Vagina (tissue), 2 donors: ENCODE data around the gene PDCD1. TPM values are rescaled to one million over a fixed set of nuclear protein-coding genes. Genes with fewer than 3 reads are reported as not detected.

Source experiments
- DNase-seq, 2 donors: peaks; one replicate each; pipeline ENCODE4 v3.0.0-alpha.2; 2017; ENCODE audit errors: extremely low spot score in 2 of 2
- H3K27ac ChIP-seq: fragments of 200-600 bp; sonication (generic); one replicate; pipeline ENCODE4 v1.5.1; 2019
- H3K27me3 ChIP-seq: fragments of 200-600 bp; sonication (generic); one replicate; pipeline ENCODE4 v1.5.1; 2019
- H3K36me3 ChIP-seq, 2 donors: fragments of 200-600 bp; sonication (generic); one replicate each; pipeline ENCODE4 v1.5.1; 2017 to 2019
- H3K4me1 ChIP-seq: fragments of 200-600 bp; sonication (generic); one replicate; pipeline ENCODE4 v1.5.1; 2019
- H3K4me3 ChIP-seq, 2 donors: fragments of 200-600 bp; sonication (generic); 1 replicate in 1 of 2; 2 replicates in 1 of 2; pipeline ENCODE4 v1.5.1; 2016 to 2019
- H3K9me3 ChIP-seq: fragments of 200-600 bp; sonication (generic); one replicate; pipeline ENCODE4 v1.5.1; 2019
- POLR2A ChIP-seq, 2 donors: fragments of 450-650 bp; IDR thresholded peaks; one replicate each; pipeline ENCODE4 v1.6.1; 2017; ENCODE audit warnings: antibody characterized with exemption in 2 of 2, mild to moderate bottlenecking in 2 of 2, moderate library complexity in 2 of 2
- POLR2AphosphoS5 ChIP-seq, 2 donors: sonication (generic); formaldehyde crosslinking; IDR thresholded peaks; one replicate each; pipeline ENCODE4 v1.9.0; 2017; ENCODE audit warnings: antibody characterized with exemption in 2 of 2, mild to moderate bottlenecking in 2 of 2, low read depth in 1 of 2; ENCODE audit not compliant: insufficient read depth in 1 of 2
- intact Hi-C: fragments of 100-400 bp; cut with DNase I; formaldehyde crosslinking; loops from one replicate; pipeline ENCODE4 v1.15.1; 2023
- total RNA-seq: library from RNA; depleted of rRNA; stranded (reverse); fragments of >200 nt; gene quantifications from one replicate; pipeline ENCODE4 v1.2.3, GENCODE V29; 2016
- TF ChIP-seq, protein P1 (sequence below), 3 experiments: fragments of 450-650 bp in 2 of 3; fragments of 200-600 bp in 1 of 3; sonication (generic) in 1 of 3; IDR thresholded peaks; one replicate each; pipeline ENCODE4 v1.5.1; 2017 to 2019; ENCODE audit warnings: antibody characterized with exemption in 3 of 3, mild to moderate bottlenecking in 2 of 3, moderate library complexity in 2 of 3

Gene PDCD1
- total RNA-seq, 1 donor from 2014 or later = 3.9 TPM

DNA sequence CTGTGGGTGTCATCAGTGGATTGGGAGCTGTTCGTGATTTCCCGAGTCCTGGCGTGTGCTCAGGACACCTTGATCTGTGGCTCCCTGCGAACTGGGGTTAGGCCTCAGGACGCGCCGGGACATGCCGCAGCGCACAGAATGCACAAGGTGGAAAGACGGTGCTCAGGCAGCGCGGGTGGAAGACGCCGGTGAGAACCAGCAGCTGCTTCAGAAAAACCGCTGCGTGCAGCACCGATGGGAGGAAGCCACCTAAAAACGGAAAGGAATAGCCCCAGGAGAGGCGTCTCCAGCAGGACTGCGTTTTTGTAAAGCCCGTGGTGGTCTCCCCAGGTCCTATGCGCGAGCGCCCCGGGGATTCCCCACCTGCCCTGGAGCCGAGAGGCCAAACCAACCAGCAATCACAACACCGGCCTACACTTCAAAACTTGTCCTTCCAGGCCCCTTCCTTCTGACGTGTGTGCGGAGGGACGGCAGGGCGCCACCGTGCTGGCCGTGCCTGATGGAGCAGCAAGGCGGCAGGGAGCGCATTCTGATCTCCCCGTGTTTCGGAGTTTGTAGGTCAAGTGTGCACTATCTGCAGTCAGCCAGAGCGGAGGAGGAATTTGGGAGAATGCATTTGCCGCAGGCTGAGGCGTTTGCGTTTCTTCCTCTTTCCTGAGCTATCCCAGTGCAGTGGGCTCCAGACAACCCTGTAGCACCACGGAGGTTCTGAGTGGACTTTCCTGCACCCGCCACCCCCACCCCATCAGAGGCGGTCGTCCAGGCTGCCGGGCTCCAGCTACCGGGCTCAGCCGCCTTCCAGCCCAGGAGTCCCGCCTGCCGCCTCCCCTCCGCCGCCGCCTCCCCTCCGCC lies 43.0 kb upstream of the PDCD1 start:
- Histone ChIP-seq H3K9me3 (no peaks in the 10 kb centered on the region), H3K27me3 (no peaks in the 10 kb centered on the region), H3K4me3 (peak overlapping the region; percentile 37 to 42), H3K36me3 (no peaks in the 10 kb centered on the region), H3K27ac (peak overlapping the region; percentile 70), H3K4me1 (peaks cover 42% of the 10 kb centered on the region)
- intact Hi-C loops = no loop called here
- DNase-seq = no peak
- TF ChIP-seq POLR2AphosphoS5 (IDR thresholded peaks at IDR 0.05; ENCODE audit: insufficient read depth in 1 of 2, low read depth in 1 of 2) (peak in 1 of 2 donors; percentile 20), POLR2A (IDR thresholded peaks at IDR 0.05) (no peak)
- TF ChIP-seq, protein P1, sequence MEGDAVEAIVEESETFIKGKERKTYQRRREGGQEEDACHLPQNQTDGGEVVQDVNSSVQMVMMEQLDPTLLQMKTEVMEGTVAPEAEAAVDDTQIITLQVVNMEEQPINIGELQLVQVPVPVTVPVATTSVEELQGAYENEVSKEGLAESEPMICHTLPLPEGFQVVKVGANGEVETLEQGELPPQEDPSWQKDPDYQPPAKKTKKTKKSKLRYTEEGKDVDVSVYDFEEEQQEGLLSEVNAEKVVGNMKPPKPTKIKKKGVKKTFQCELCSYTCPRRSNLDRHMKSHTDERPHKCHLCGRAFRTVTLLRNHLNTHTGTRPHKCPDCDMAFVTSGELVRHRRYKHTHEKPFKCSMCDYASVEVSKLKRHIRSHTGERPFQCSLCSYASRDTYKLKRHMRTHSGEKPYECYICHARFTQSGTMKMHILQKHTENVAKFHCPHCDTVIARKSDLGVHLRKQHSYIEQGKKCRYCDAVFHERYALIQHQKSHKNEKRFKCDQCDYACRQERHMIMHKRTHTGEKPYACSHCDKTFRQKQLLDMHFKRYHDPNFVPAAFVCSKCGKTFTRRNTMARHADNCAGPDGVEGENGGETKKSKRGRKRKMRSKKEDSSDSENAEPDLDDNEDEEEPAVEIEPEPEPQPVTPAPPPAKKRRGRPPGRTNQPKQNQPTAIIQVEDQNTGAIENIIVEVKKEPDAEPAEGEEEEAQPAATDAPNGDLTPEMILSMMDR (IDR thresholded peaks at IDR 0.05) = no peak

DNA sequence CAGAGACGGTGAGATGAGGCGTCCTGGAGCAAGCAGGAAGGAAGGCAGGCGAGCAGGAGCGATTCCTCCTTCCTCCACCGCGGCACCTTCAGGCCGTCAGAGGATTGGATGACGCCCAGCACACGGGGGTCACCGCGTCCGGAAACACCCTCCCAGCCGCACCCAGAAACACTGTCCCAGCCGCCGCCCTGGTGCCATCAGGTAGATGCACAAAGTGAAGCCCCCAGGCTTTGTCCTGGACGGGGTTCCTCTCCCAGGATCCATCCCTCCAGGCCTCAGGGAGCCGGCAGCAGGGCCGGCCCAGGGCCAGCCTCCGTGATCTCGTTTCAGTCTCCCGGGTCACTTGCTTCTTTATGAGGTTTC lies 42.3 kb upstream of the PDCD1 start:
- no peak for DNase-seq
- H3K27me3 ChIP-seq = no peaks in the 10 kb centered on the region
- H3K4me1 ChIP-seq = peaks cover 44% of the 10 kb centered on the region
- intact Hi-C loops = no loop called here
- peak overlapping the region in 1 of 2 donors; percentile 42 for H3K4me3 ChIP-seq
- no peaks in the 10 kb centered on the region for H3K36me3 ChIP-seq
- H3K9me3 ChIP-seq = no peaks in the 10 kb centered on the region
- peak overlapping the region; percentile 70 for H3K27ac ChIP-seq
- TF ChIP-seq, protein P1 (IDR thresholded peaks at IDR 0.05) = no peak
- TF ChIP-seq POLR2A (IDR thresholded peaks at IDR 0.05) (no peak), POLR2AphosphoS5 (IDR thresholded peaks at IDR 0.05; ENCODE audit: insufficient read depth in 1 of 2, low read depth in 1 of 2) (no peak)

GRCh38 chr2:241900251-241901017 lies 41.7 kb upstream of the PDCD1 start:
- Histone ChIP-seq H3K27me3 (no peaks in the 10 kb centered on the region), H3K9me3 (no peaks in the 10 kb centered on the region), H3K27ac (peak overlapping the region; percentile 70), H3K36me3 (no peaks in the 10 kb centered on the region), H3K4me1 (peaks cover 50% of the 10 kb centered on the region), H3K4me3 (peak overlapping the region in 1 of 2 donors; percentile 42)
- no peak for DNase-seq
- intact Hi-C loops = no loop called here
- no peak for TF ChIP-seq POLR2AphosphoS5 (IDR thresholded peaks at IDR 0.05; ENCODE audit: insufficient read depth in 1 of 2, low read depth in 1 of 2)
- TF ChIP-seq, protein P1 (IDR thresholded peaks at IDR 0.05) = no peak
- no peak for TF ChIP-seq POLR2A (IDR thresholded peaks at IDR 0.05)

GRCh38 chr2:241898463-241899270 lies 40.0 kb upstream of the PDCD1 start:
- Histone ChIP-seq H3K36me3 (no peaks in the 10 kb centered on the region), H3K27ac (peak overlapping the region; percentile 70), H3K4me1 (peaks cover 65% of the 10 kb centered on the region), H3K27me3 (no peaks in the 10 kb centered on the region), H3K9me3 (no peaks in the 10 kb centered on the region), H3K4me3 (no peak overlapping the region)
- no peak for DNase-seq
- TF ChIP-seq, protein P1 (IDR thresholded peaks at IDR 0.05) = no peak
- TF ChIP-seq POLR2A (IDR thresholded peaks at IDR 0.05) (no peak), POLR2AphosphoS5 (IDR thresholded peaks at IDR 0.05; ENCODE audit: insufficient read depth in 1 of 2, low read depth in 1 of 2) (no peak)
- intact Hi-C loops = no loop called here
